Caco-2 (cell line): ENCODE measurements around the gene SRI. TPM values are rescaled to one million over a fixed set of nuclear protein-coding genes. Genes with fewer than 3 reads are reported as not detected.

ENCODE experiments used
- BruUV-seq: library from RNA; stranded (reverse); fragments of 400-500 nt; replicated peaks from 2 replicates; lab custom pipeline; 2021; lab: Mats Ljungman, UMichigan
- CTCF ChIA-PET: fragments of 300-600 bp; sonication (Branson Sonifier 250); formaldehyde crosslinking; loops from one replicate; lab custom pipeline; 2022; ENCODE audit warnings: antibody characterized with exemption; lab: Charles Lee
- POLR2A ChIA-PET: fragments of 300-600 bp; sonication (Branson Sonifier 250); formaldehyde crosslinking; loops from one replicate; lab custom pipeline; 2022; ENCODE audit warnings: antibody characterized with exemption; lab: Charles Lee
- DNase-seq, 2 experiments: peaks; one replicate each; pipeline versions ENCODE4 v3.0.0 to v3.0.0-alpha.2; 2020 to 2022
- H3K27me3 ChIP-seq: replicated peaks from 2 replicates; pipeline ENCODE4 v1.6.0; 2011; ENCODE audit warnings: low read length; ENCODE audit not compliant: control insufficient read depth, insufficient read depth
- H3K36me3 ChIP-seq: 2 replicates; pipeline ENCODE4 v1.5.1; 2011; ENCODE audit warnings: low read length; ENCODE audit not compliant: control insufficient read depth, insufficient read depth
- H3K4me1 ChIP-seq: fragments of 250-450 bp; sonication (Bioruptor Pico); 2 replicates; pipeline ENCODE4 v1.5.1; 2020; ENCODE audit warnings: mild to moderate bottlenecking
- H3K4me3 ChIP-seq: 2 replicates; pipeline ENCODE4 v1.5.1; 2011; ENCODE audit warnings: low read depth, mild to moderate bottlenecking, control low read depth, low read length
- H3K9me3 ChIP-seq: fragments of 250-450 bp; sonication (Bioruptor Pico); 2 replicates; pipeline ENCODE4 v1.5.1; 2020; ENCODE audit warnings: mild to moderate bottlenecking, moderate library complexity
- H3K27ac Mint-ChIP-seq: one replicate; pipeline ENCODE4 v1.8.0; 2022; ENCODE audit warnings: mixed read lengths; ENCODE audit not compliant: unreplicated experiment
- H3K27me3 Mint-ChIP-seq: one replicate; pipeline ENCODE4 v1.8.0; 2022; ENCODE audit warnings: mixed read lengths; ENCODE audit not compliant: insufficient read depth, unreplicated experiment
- H3K36me3 Mint-ChIP-seq: one replicate; pipeline ENCODE4 v1.8.0; 2022; ENCODE audit warnings: mild to moderate bottlenecking, mixed read lengths; ENCODE audit not compliant: insufficient read depth, unreplicated experiment
- H3K4me1 Mint-ChIP-seq: one replicate; pipeline ENCODE4 v1.8.0; 2022; ENCODE audit warnings: low read depth, mixed read lengths; ENCODE audit not compliant: unreplicated experiment
- H3K4me3 Mint-ChIP-seq: one replicate; pipeline ENCODE4 v1.8.0; 2022; ENCODE audit warnings: mild to moderate bottlenecking, moderate library complexity, mixed read lengths; ENCODE audit not compliant: unreplicated experiment
- H3K9me3 Mint-ChIP-seq: one replicate; pipeline ENCODE4 v1.8.0; 2022; ENCODE audit warnings: mixed read lengths; ENCODE audit not compliant: unreplicated experiment
- intact Hi-C: fragments of 100-400 bp; cut with micrococcal nuclease; formaldehyde crosslinking; loops from one replicate; pipeline ENCODE4 v1.10.0; 2022; ENCODE audit not compliant: unreplicated experiment
- total RNA-seq: library from RNA; stranded (reverse); gene quantifications from 2 replicates; pipeline ENCODE4 v1.2.3, GENCODE V29; 2022
- TF ChIP-seq, protein P1 (sequence below), 2 experiments: fragments of 200-600 bp in 1 of 2; IDR thresholded peaks; 1 replicate in 1 of 2; 2 replicates in 1 of 2; pipeline versions ENCODE4 v1.5.1 to v1.8.0; 2011 to 2022; ENCODE audit warnings: antibody characterized with exemption in 1 of 2, control low read depth in 1 of 2, inconsistent platforms in 1 of 2, low read depth in 1 of 2, low read length in 1 of 2, mild to moderate bottlenecking in 1 of 2, moderate library complexity in 1 of 2; ENCODE audit not compliant: insufficient read depth in 1 of 2, severe bottlenecking in 1 of 2, unreplicated experiment in 1 of 2

The SRI gene
- total RNA-seq, 1 experiment from 2014 or later, result 103 TPM

DNA sequence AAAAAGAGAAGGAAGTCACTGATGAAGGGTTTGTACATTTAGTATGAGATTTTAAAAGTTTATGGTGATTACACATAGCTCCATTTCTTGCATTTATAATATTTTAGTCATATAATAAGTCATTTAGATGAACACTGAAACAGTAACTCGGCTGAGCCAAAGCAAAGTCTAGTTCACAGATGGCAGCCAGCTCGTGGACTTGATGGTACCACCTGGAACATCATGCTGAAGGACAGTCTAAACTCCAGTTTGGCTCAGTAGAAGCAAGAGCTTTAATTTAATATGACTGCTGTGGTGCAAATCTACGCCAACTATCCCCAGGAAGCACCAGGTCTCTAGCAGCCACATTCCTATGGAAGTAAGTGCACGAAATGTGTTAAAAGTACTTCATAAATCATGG, 16.4 kb downstream of the SRI start:
- Mint-ChIP-seq H3K9me3 (no peaks in the 10 kb centered on the region), H3K36me3 (peaks cover 21% of the 10 kb centered on the region), H3K4me1 (no peaks in the 10 kb centered on the region), H3K27me3 (no peaks in the 10 kb centered on the region), H3K27ac (no peak overlapping the region), H3K4me3 (no peak overlapping the region)
- Histone ChIP-seq H3K27me3 (no peaks in the 10 kb centered on the region), H3K4me1 (no peaks in the 10 kb centered on the region), H3K9me3 (no peaks in the 10 kb centered on the region), H3K4me3 (no peak overlapping the region), H3K36me3 (no peaks in the 10 kb centered on the region; the same call in 1 of the 2 replicates)
- ChIA-PET CTCF (no interaction called here), POLR2A (no interaction called here)
- intact Hi-C loops, result no loop called here
- BruUV-seq, result no TSS peak
- no peak for DNase-seq
- TF ChIP-seq, protein P1, sequence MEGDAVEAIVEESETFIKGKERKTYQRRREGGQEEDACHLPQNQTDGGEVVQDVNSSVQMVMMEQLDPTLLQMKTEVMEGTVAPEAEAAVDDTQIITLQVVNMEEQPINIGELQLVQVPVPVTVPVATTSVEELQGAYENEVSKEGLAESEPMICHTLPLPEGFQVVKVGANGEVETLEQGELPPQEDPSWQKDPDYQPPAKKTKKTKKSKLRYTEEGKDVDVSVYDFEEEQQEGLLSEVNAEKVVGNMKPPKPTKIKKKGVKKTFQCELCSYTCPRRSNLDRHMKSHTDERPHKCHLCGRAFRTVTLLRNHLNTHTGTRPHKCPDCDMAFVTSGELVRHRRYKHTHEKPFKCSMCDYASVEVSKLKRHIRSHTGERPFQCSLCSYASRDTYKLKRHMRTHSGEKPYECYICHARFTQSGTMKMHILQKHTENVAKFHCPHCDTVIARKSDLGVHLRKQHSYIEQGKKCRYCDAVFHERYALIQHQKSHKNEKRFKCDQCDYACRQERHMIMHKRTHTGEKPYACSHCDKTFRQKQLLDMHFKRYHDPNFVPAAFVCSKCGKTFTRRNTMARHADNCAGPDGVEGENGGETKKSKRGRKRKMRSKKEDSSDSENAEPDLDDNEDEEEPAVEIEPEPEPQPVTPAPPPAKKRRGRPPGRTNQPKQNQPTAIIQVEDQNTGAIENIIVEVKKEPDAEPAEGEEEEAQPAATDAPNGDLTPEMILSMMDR (IDR thresholded peaks at IDR 0.05; ENCODE audit: insufficient read depth in 1 of 2, low read depth in 1 of 2, low read length in 1 of 2, severe bottlenecking in 1 of 2, unreplicated experiment in 1 of 2), result no peak

DNA sequence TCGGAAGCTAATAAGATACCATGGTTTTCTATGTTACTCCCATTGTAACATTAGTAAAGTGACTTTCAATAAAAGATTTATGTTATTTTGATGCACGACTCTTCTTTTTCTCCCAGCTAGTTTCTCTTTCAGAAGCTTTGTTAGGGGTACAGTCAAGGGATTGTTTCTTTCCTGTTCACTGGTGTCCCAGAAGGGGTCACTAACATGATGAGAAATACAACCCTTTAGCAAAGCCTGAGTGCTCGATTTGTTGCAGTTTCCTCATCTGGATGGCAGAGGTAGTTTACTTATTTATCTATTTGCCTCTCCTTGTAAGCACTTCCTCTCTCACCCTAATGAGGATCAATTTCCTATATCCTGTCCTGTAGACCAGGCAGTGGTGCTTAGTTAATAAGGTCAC, 17.0 kb downstream of the SRI start:
- Histone ChIP-seq H3K36me3 (no peaks in the 10 kb centered on the region; the same call in 1 of the 2 replicates), H3K9me3 (no peaks in the 10 kb centered on the region), H3K27me3 (no peaks in the 10 kb centered on the region), H3K4me1 (no peaks in the 10 kb centered on the region), H3K4me3 (no peak overlapping the region)
- ChIA-PET CTCF (no interaction called here), POLR2A (no interaction called here)
- BruUV-seq, result no TSS peak
- TF ChIP-seq, protein P1 (IDR thresholded peaks at IDR 0.05; ENCODE audit: insufficient read depth in 1 of 2, low read depth in 1 of 2, low read length in 1 of 2, severe bottlenecking in 1 of 2, unreplicated experiment in 1 of 2), result no peak
- DNase-seq, result no peak
- Mint-ChIP-seq H3K36me3 (peaks cover 15% of the 10 kb centered on the region), H3K27ac (no peak overlapping the region), H3K4me1 (no peaks in the 10 kb centered on the region), H3K4me3 (no peak overlapping the region), H3K9me3 (no peaks in the 10 kb centered on the region), H3K27me3 (no peaks in the 10 kb centered on the region)
- intact Hi-C loops, result no loop called here

DNA sequence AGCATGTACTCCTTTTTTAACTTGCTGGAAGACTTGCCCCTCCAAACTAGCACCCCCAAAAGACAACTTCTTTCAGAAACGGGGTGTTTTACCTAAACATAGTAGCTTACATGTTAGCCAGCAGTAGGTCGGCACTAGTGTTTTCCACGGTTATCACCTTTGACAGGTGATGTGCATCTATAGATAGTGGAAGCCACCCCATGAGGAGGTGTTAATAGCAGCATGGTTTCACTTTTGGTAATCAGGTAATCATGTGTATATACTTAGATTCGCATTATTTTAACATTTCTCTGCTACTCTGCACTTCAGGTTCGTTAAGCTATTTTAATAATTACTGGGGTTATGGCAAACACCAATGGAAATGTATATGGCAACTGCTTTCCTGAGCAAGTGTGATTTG, 17.6 kb downstream of the SRI start:
- H3K36me3 ChIP-seq, result no peaks in the 10 kb centered on the region
- Mint-ChIP-seq H3K36me3 (peaks cover 10% of the 10 kb centered on the region), H3K27me3 (no peaks in the 10 kb centered on the region), H3K4me1 (no peaks in the 10 kb centered on the region), H3K4me3 (no peak overlapping the region), H3K9me3 (no peaks in the 10 kb centered on the region), H3K27ac (no peak overlapping the region)
- BruUV-seq, result no TSS peak
- H3K4me1 ChIP-seq, result no peaks in the 10 kb centered on the region
- no peaks in the 10 kb centered on the region for H3K9me3 ChIP-seq
- no peak overlapping the region for H3K4me3 ChIP-seq
- POLR2A ChIA-PET, result no interaction called here
- intact Hi-C loops, result no loop called here
- TF ChIP-seq, protein P1 (IDR thresholded peaks at IDR 0.05; ENCODE audit: insufficient read depth in 1 of 2, low read depth in 1 of 2, low read length in 1 of 2, severe bottlenecking in 1 of 2, unreplicated experiment in 1 of 2), result no peak
- H3K27me3 ChIP-seq, result no peaks in the 10 kb centered on the region
- CTCF ChIA-PET, result no interaction called here
- no peak for DNase-seq
